Bronchial epithelial cell (primary cell): ENCODE measurements around the gene PRKG1. TPM values are rescaled to one million over a fixed set of nuclear protein-coding genes. Genes with fewer than 3 reads are reported as not detected.

Experiments used
- DNase-seq: peaks from one replicate; pipeline ENCODE4 v3.0.0-alpha.2; 2010; ENCODE audit warnings: low read depth
- FAIRE-seq: peaks from 2 replicates; lab custom pipeline; 2011; peaks lifted over from hg19 to GRCh38; lab: Jason Lieb, UNC
- H3K27me3 ChIP-seq: 2 replicates; pipeline ENCODE4 v1.5.1; 2011; ENCODE audit warnings: low read length; ENCODE audit not compliant: control insufficient read depth, insufficient read depth
- H3K36me3 ChIP-seq: 2 replicates; pipeline ENCODE4 v1.5.1; 2011; ENCODE audit warnings: low read length; ENCODE audit not compliant: control insufficient read depth, insufficient read depth
- H3K4me3 ChIP-seq: 2 replicates; pipeline ENCODE4 v1.5.1; 2011; ENCODE audit warnings: mild to moderate bottlenecking, low read depth, low read length, control low read depth
- CTCF ChIP-seq: IDR thresholded peaks from 2 replicates; pipeline ENCODE4 v1.5.1; 2011; ENCODE audit warnings: mild to moderate bottlenecking, moderate library complexity, low read length, control low read depth, inconsistent platforms; ENCODE audit not compliant: insufficient read depth, severe bottlenecking
- total RNA-seq: library from RNA; depleted of rRNA; stranded (reverse); fragments of >200 nt; gene quantifications from 2 replicates; pipeline ENCODE4 v1.2.1, GENCODE V29; 2014

Gene PRKG1
- total RNA-seq, 1 donor from 2014 or later: 0.26 TPM

DNA sequence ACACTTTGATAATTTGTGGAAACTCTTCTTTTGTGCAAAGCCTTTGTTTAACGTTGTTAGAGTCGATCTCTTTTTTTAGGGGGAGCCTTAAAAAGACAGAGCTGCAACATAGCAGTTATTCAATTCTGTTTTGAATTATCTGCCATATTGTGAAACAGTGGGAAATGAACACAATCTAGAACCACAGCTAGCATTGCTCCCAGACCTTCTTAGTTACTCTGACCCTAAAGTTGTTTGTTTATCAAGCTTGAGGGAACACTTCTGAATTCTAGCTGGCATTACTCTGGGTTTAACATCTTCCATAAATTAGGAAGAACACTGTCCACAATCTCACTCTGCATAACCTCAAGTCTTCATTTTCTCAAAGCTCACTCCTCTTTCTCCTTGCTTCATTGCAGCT lies 217.7 kb downstream of the PRKG1 start:
- DNase-seq: no peak
- no peak for TF ChIP-seq CTCF
- no peak for FAIRE-seq

DNA sequence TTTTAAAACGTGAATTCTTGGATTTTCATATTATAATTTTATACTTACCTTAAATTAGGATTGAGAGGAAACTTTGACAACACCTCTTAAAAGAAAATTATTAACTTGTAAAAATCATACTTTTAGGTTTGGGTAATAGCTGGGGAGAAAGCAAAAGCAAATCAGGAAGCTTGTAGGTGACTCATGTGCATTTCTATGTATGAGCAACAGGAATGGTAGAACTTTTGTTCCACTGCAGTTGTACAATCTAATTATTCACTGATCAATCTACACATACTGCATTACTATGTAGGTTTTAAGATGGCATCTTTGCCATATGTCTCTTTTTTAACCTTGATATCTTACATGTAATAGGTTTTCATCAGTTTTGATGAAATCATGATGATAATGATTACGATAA lies 223.2 kb downstream of the PRKG1 start:
- FAIRE-seq: no peak
- peak; percentile 66 for DNase-seq
- no peak overlapping the region for H3K4me3 ChIP-seq

More for the DNA sequence above, 217.7 kb downstream of the PRKG1 start:
- Histone ChIP-seq H3K36me3 (no peaks in the 10 kb centered on the region), H3K4me3 (no peak overlapping the region), H3K27me3 (no peaks in the 10 kb centered on the region)

DNA sequence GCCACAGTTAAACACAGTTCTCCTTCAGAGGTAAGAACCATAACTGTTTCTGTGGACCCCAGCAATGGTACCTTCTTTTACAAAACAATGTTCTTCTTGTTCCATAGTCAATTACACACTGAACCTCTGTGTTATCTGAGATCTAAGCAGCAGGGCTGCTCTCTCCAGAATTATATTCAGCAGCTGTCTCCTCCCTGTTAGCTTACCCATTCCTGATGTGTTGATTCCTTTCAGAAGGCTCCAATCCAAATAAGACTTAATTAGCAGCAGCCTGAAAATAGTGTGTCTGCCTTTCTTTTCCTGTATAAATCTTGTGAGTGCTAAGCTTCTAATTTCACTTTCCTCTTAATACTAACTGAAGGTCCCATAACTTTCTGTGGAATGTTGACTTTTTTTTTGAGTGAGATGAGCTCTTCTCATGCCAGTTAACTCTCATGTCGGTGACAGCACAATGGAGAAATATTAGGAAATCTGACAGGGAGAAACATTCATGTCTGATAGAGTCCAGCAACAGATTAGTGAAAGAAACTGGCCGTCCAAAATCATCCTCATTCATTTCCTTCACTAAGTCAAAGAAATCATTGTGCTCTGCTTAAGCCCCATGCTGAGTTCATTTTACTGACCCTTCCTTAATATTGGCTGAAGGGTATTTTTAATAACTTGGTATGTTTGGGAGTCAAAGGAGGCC lies 226.5 kb downstream of the PRKG1 start:
- FAIRE-seq: no peak
- H3K27me3 ChIP-seq: no peaks in the 10 kb centered on the region
- no peak for DNase-seq
- no peaks in the 10 kb centered on the region for H3K36me3 ChIP-seq
- no peak for TF ChIP-seq CTCF
- H3K4me3 ChIP-seq: no peak overlapping the region

More for the DNA sequence above, 223.2 kb downstream of the PRKG1 start:
- no peaks in the 10 kb centered on the region for H3K27me3 ChIP-seq
- no peak for TF ChIP-seq CTCF
- no peaks in the 10 kb centered on the region for H3K36me3 ChIP-seq

- DNase-seq: no peak
Observed at GRCh38 chr10:51301644-51302043, 227.4 kb downstream of the PRKG1 start.

GRCh38 chr10:51302316-51302715 lies 228.0 kb downstream of the PRKG1 start:
- peak; percentile 17 for DNase-seq
- H3K36me3 ChIP-seq: no peaks in the 10 kb centered on the region
- TF ChIP-seq CTCF: no peak
- no peaks in the 10 kb centered on the region for H3K27me3 ChIP-seq
- no peak overlapping the region for H3K4me3 ChIP-seq
- FAIRE-seq: no peak

More at GRCh38 chr10:51301644-51302043, 227.4 kb downstream of the PRKG1 start:
- H3K27me3 ChIP-seq: no peaks in the 10 kb centered on the region
- H3K4me3 ChIP-seq: no peak overlapping the region
- TF ChIP-seq CTCF: no peak
- FAIRE-seq: peak; percentile 91
- no peaks in the 10 kb centered on the region for H3K36me3 ChIP-seq

DNA sequence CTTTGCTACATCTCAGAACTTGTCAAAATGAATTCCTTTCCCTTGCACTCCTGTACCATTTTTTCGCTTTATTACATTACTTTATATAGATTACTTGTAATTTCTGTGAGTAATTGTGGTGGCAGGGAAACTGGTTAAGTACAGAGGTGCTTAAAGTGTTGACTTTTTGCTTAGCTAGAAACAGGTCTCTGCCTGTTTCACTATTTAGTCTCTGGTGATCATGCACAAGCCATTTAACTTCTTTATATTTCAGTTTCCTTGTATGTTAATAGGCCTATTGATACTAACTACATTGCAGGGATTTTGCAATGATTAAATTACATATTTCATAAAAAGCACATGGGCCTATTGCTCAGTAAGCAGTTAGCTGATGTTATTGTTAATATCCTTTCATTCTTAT lies 233.8 kb downstream of the PRKG1 start:
- FAIRE-seq: no peak
- TF ChIP-seq CTCF: no peak
- H3K36me3 ChIP-seq: no peaks in the 10 kb centered on the region
- H3K27me3 ChIP-seq: no peaks in the 10 kb centered on the region
- no peak overlapping the region for H3K4me3 ChIP-seq
- peak; percentile 67 for DNase-seq
